ENCODE results near the gene ZNF772. TPM values are rescaled to one million over a fixed set of nuclear protein-coding genes. Genes with fewer than 3 reads are reported as not detected.
"Not testable (repeated sequence)": the region's sequence is repeated elsewhere in the genome, so short reads cannot be mapped to it uniquely, and the experiment has no call there.

Gene ZNF772
- total and polyA plus RNA-seq, 7 experiments from 2014 or later: 1.5 to 20.5 (median 5.2) TPM

- Mint-ChIP-seq H3K36me3 (peaks cover 30 to 60% (median 59%) of the 10 kb centered on the region in 5 donors), H3K4me3 (peak overlapping the region; percentile 76 to 94 (median 81)), H3K27ac (peak overlapping the region; percentile 39 to 87 (median 72)), H3K4me1 (peaks cover 21 to 36% (median 32%) of the 10 kb centered on the region in 7 donors), H3K9me3 (peaks cover 18 to 91% (median 50%) of the 10 kb centered on the region in 11 donors)
- Histone ChIP-seq H3K36me3 (ENCODE audit: control insufficient read depth in 2 of 3, insufficient read depth in 3 of 3, low read length in 3 of 3) (peaks cover 3 to 36% (median 12%) of the 10 kb centered on the region in 3 experiments), H3K27ac (ENCODE audit: low read depth, low read length) (peak overlapping the region; percentile 43), H3K9me3 (ENCODE audit: control insufficient read depth in 2 of 3, low read length in 3 of 3) (peaks cover 0 to 45% (median 21%) of the 10 kb centered on the region in 3 experiments), H3K4me3 (ENCODE audit: low read length) (peak overlapping the region; percentile 51)
- H3K27me3 Mint-ChIP-seq; ATAC-seq; intact Hi-C loops (cut with micrococcal nuclease); DNase-seq; H3K4me1 ChIP-seq (ENCODE audit: control insufficient read depth in 2 of 2, insufficient read depth in 2 of 2, low read length in 2 of 2); CTCF ChIA-PET; H3K27me3 ChIP-seq (ENCODE audit: control insufficient read depth in 2 of 2, insufficient read depth in 2 of 2, low read length in 2 of 2): not testable (repeated sequence)
- POLR2A ChIA-PET: interaction anchor here (1.0 to 1.1 kb wide), 3 partner anchors 13 to 79 kb away, joined by 3 to 9 read pairs (median 3); partner anchors contain the start of genes ZNF416 and ZNF419
Measured at GRCh38 chr19:57500400-57500799, 23.0 kb upstream of the ZNF772 start.

- Histone ChIP-seq H3K4me3 (ENCODE audit: low read length) (peak within 1 kb of the TSS; percentile 54), H3K27ac (ENCODE audit: low read depth, low read length) (peak within 1 kb of the TSS; percentile 82), H3K36me3 (ENCODE audit: control insufficient read depth in 2 of 3, insufficient read depth in 3 of 3, low read length in 3 of 3) (peaks cover 0 to 30% (median 9%) of the 10 kb centered on the region in 3 experiments), H3K9me3 (ENCODE audit: control insufficient read depth in 2 of 3, low read length in 3 of 3) (peaks cover 0 to 47% (median 21%) of the 10 kb centered on the region in 3 experiments)
- H3K4me1 Mint-ChIP-seq: peaks cover 21 to 36% (median 32%) of the 10 kb centered on the region in 7 donors
- H3K4me1 ChIP-seq (ENCODE audit: control insufficient read depth in 2 of 2, insufficient read depth in 2 of 2, low read length in 2 of 2); H3K27me3 Mint-ChIP-seq; CTCF ChIA-PET; H3K27me3 ChIP-seq (ENCODE audit: control insufficient read depth in 2 of 2, insufficient read depth in 2 of 2, low read length in 2 of 2): not testable (repeated sequence)
- intact Hi-C loops (cut with micrococcal nuclease): loop anchor here (1.0 to 10.0 kb wide), 13 partner anchors 13 to 1105 kb away; partner anchors contain the start of genes ZNF211 (in 2 of the 2), ZNF419 (in 2 of the 2), ZNF549 (in 2 of the 2) and ZNF749 (in 2 of the 2)
- ATAC-seq (peak; percentile 99), DNase-seq (peak; percentile 89 to 97 (median 94))
- POLR2A ChIA-PET: interaction anchor here (1.0 to 1.1 kb wide), 2 partner anchors 12 to 79 kb away, joined by 3 to 9 read pairs; partner anchors contain the start of genes ZNF416 and ZNF419
- H3K9me3 Mint-ChIP-seq: peaks cover 18 to 91% (median 52%) of the 10 kb centered on the region in 11 donors
- H3K36me3 Mint-ChIP-seq: peaks cover 30 to 60% (median 57%) of the 10 kb centered on the region in 5 donors
- peak within 1 kb of the TSS; percentile 78 to 96 (median 87) for H3K27ac Mint-ChIP-seq
- peak within 1 kb of the TSS; percentile 76 to 94 (median 81) for H3K4me3 Mint-ChIP-seq
Measured at GRCh38 chr19:57499680-57500395, 22.5 kb upstream of the ZNF772 start, which contains the start of gene ZNF773. TSS of gene ZNF773 (plus strand) at chr19:57499938. CDS start at chr19:57500081, 143 bp downstream.

- DNase-seq; H3K4me3 ChIP-seq (ENCODE audit: low read length); H3K27me3 ChIP-seq (ENCODE audit: control insufficient read depth in 2 of 2, insufficient read depth in 2 of 2, low read length in 2 of 2); H3K27ac ChIP-seq (ENCODE audit: low read depth, low read length); H3K27me3 Mint-ChIP-seq; CTCF ChIA-PET; H3K4me1 ChIP-seq (ENCODE audit: control insufficient read depth in 2 of 2, insufficient read depth in 2 of 2, low read length in 2 of 2); ATAC-seq: not testable (repeated sequence)
- Mint-ChIP-seq H3K9me3 (peaks cover 18 to 91% (median 56%) of the 10 kb centered on the region in 11 donors), H3K27ac (peak overlapping the region; percentile 78 to 96 (median 86)), H3K4me3 (peak overlapping the region; percentile 68 to 89 (median 78)), H3K4me1 (peaks cover 21 to 36% (median 32%) of the 10 kb centered on the region in 7 donors), H3K36me3 (peaks cover 34 to 60% (median 57%) of the 10 kb centered on the region in 5 donors)
- intact Hi-C loops (cut with micrococcal nuclease): loop anchor here (1.0 to 10.0 kb wide), 13 partner anchors 12 to 1105 kb away; partner anchors contain the start of genes ZNF211 (in 2 of the 2), ZNF419 (in 2 of the 2), ZNF549 (in 2 of the 2) and ZNF749 (in 2 of the 2)
- Histone ChIP-seq H3K36me3 (ENCODE audit: control insufficient read depth in 2 of 3, insufficient read depth in 3 of 3, low read length in 3 of 3) (peaks cover 0 to 28% (median 7%) of the 10 kb centered on the region in 3 experiments), H3K9me3 (ENCODE audit: control insufficient read depth in 2 of 3, low read length in 3 of 3) (peaks cover 0 to 50% (median 22%) of the 10 kb centered on the region in 3 experiments)
- POLR2A ChIA-PET: interaction anchor here (0.7 to 1.1 kb wide), 3 partner anchors 11 to 80 kb away, joined by 3 to 9 read pairs (median 3); partner anchors contain the start of genes ZNF416 and ZNF419
Measured at GRCh38 chr19:57499332-57499679, 21.9 kb upstream of the ZNF772 start.

- H3K27me3 Mint-ChIP-seq; DNase-seq; H3K27ac ChIP-seq (ENCODE audit: low read depth, low read length); ATAC-seq; H3K27me3 ChIP-seq (ENCODE audit: control insufficient read depth in 2 of 2, insufficient read depth in 2 of 2, low read length in 2 of 2); CTCF ChIA-PET; H3K4me1 ChIP-seq (ENCODE audit: control insufficient read depth in 2 of 2, insufficient read depth in 2 of 2, low read length in 2 of 2): not testable (repeated sequence)
- Mint-ChIP-seq H3K27ac (peak overlapping the region in 7 of 9 donors; percentile 1 to 80 (median 63)), H3K4me1 (peaks cover 10 to 19% (median 16%) of the 10 kb centered on the region in 7 donors), H3K4me3 (peak overlapping the region; percentile 60 to 92 (median 76)), H3K9me3 (peaks cover 25 to 75% (median 49%) of the 10 kb centered on the region in 11 donors), H3K36me3 (peaks cover 33 to 54% (median 52%) of the 10 kb centered on the region in 5 donors)
- Histone ChIP-seq H3K4me3 (ENCODE audit: low read length) (peak overlapping the region; percentile 38), H3K36me3 (ENCODE audit: control insufficient read depth in 2 of 3, insufficient read depth in 3 of 3, low read length in 3 of 3) (peaks cover 7 to 33% (median 11%) of the 10 kb centered on the region in 3 experiments), H3K9me3 (ENCODE audit: control insufficient read depth in 2 of 3, low read length in 3 of 3) (peaks cover 0 to 15% (median 12%) of the 10 kb centered on the region in 3 experiments)
- POLR2A ChIA-PET: interaction anchor here (1.5 kb wide), 2 partner anchors 11 to 514 kb away, joined by 3 to 9 read pairs; partner anchors contain the start of genes ZNF606 and ZNF773
- intact Hi-C loops (cut with micrococcal nuclease): loop anchor here (5.0 to 10.0 kb wide), 3 partner anchors 144 to 897 kb away; partner anchors contain the start of genes RPS5 (in 1 of the 2), ZNF211 (in 1 of the 2), ZNF329 (in 1 of the 2) and ZNF837 (in 1 of the 2)
Measured at GRCh38 chr19:57488299-57488644, 10.9 kb upstream of the ZNF772 start.

- H3K27me3 ChIP-seq (ENCODE audit: control insufficient read depth in 2 of 2, insufficient read depth in 2 of 2, low read length in 2 of 2); H3K4me1 ChIP-seq (ENCODE audit: control insufficient read depth in 2 of 2, insufficient read depth in 2 of 2, low read length in 2 of 2); H3K27me3 Mint-ChIP-seq; CTCF ChIA-PET: not testable (repeated sequence)
- POLR2A ChIA-PET: interaction anchor here (1.5 kb wide), 2 partner anchors 12 to 515 kb away, joined by 3 to 9 read pairs; partner anchors contain the start of genes ZNF606 and ZNF773
- Histone ChIP-seq H3K4me3 (ENCODE audit: low read length) (peak within 1 kb of the TSS; percentile 89), H3K27ac (ENCODE audit: low read depth, low read length) (peak within 1 kb of the TSS; percentile 82), H3K36me3 (ENCODE audit: control insufficient read depth in 2 of 3, insufficient read depth in 3 of 3, low read length in 3 of 3) (peaks cover 6 to 27% (median 7%) of the 10 kb centered on the region in 3 experiments), H3K9me3 (ENCODE audit: control insufficient read depth in 2 of 3, low read length in 3 of 3) (peaks cover 0 to 13% (median 6%) of the 10 kb centered on the region in 3 experiments)
- intact Hi-C loops (cut with micrococcal nuclease): loop anchor here (1.0 to 10.0 kb wide), 14 partner anchors 10 to 897 kb away; partner anchors contain the start of genes ZNF548 (in 2 of the 2), ZNF549 (in 2 of the 2), ZNF550 (in 2 of the 2) and ZNF749 (in 2 of the 2)
- H3K36me3 Mint-ChIP-seq: peaks cover 27 to 48% (median 46%) of the 10 kb centered on the region in 5 donors
- H3K9me3 Mint-ChIP-seq: peaks cover 21 to 69% (median 45%) of the 10 kb centered on the region in 11 donors
- peak within 1 kb of the TSS; percentile 60 to 92 (median 77) for H3K4me3 Mint-ChIP-seq
- DNase-seq: peak; percentile 82 to 94 (median 91)
- peak within 1 kb of the TSS; percentile 50 to 92 (median 74) for H3K27ac Mint-ChIP-seq
- ATAC-seq: peak; percentile 98
- peaks cover 10 to 19% (median 16%) of the 10 kb centered on the region in 7 donors for H3K4me1 Mint-ChIP-seq
Measured at GRCh38 chr19:57487477-57488298, 10.3 kb upstream of the ZNF772 start, which contains the start of gene ZNF419. TSS of gene ZNF419 (plus strand) at chr19:57487750. CDS start at chr19:57487951, 201 bp downstream.
